IgD-negative memory B cell (primary cell): Measurements from ENCODE around the gene TBX1. TPM values are rescaled to one million over a fixed set of nuclear protein-coding genes. Genes with fewer than 3 reads are reported as not detected.
"Not testable (repeated sequence)": the region's sequence is repeated elsewhere in the genome, so short reads cannot be mapped to it uniquely, and the experiment has no call there.

ENCODE experiments used
- H3K27ac Mint-ChIP-seq, 3 donors: one replicate each; pipeline ENCODE4 v1.8.0; 2020 to 2022; ENCODE audit warnings: mild to moderate bottlenecking in 3 of 3, mixed read lengths in 3 of 3, moderate library complexity in 1 of 3
- H3K27me3 Mint-ChIP-seq: one replicate; pipeline ENCODE4 v1.8.0; 2021; ENCODE audit warnings: mixed read lengths
- H3K36me3 Mint-ChIP-seq: one replicate; pipeline ENCODE4 v1.8.0; 2020; ENCODE audit warnings: mild to moderate bottlenecking, mixed read lengths
- H3K4me1 Mint-ChIP-seq, 3 donors: one replicate each; pipeline ENCODE4 v1.8.0; 2020 to 2022; ENCODE audit warnings: mixed read lengths in 3 of 3, mild to moderate bottlenecking in 1 of 3
- H3K4me3 Mint-ChIP-seq, 4 donors: one replicate each; pipeline ENCODE4 v1.8.0; 2020 to 2022; ENCODE audit warnings: mild to moderate bottlenecking in 4 of 4, mixed read lengths in 4 of 4, moderate library complexity in 3 of 4
- H3K9me3 Mint-ChIP-seq, 3 donors: one replicate each; pipeline ENCODE4 v1.8.0; 2020 to 2021; ENCODE audit warnings: mixed read lengths in 3 of 3, mild to moderate bottlenecking in 1 of 3
- polyA plus RNA-seq: library from polyadenylated mRNA; unstranded; fragments of 300-500 nt; fragmentation: Illumina TruSeq; gene quantifications from one replicate; pipeline ENCODE4 v1.2.3, GENCODE V29; 2021

TBX1 gene
- polyA plus RNA-seq, 1 donor from 2014 or later, result not detected

GRCh38 chr22:19720150-19720827 is 40.3 kb upstream of the TBX1 start:
- Mint-ChIP-seq H3K27ac (no peak overlapping the region), H3K27me3 (peaks cover 48% of the 10 kb centered on the region), H3K9me3 (peaks cover 0 to 1% (median 0%) of the 10 kb centered on the region in 3 donors), H3K4me1 (peaks cover 4 to 12% (median 4%) of the 10 kb centered on the region in 3 donors), H3K4me3 (peak overlapping the region in 3 of 4 donors; percentile 11 to 84 (median 65)), H3K36me3 (no peaks in the 10 kb centered on the region)

- H3K27me3 Mint-ChIP-seq, result peaks cover 48% of the 10 kb centered on the region
These were observed 39.6 kb upstream of the TBX1 start for GRCh38 chr22:19720999-19721329.

DNA sequence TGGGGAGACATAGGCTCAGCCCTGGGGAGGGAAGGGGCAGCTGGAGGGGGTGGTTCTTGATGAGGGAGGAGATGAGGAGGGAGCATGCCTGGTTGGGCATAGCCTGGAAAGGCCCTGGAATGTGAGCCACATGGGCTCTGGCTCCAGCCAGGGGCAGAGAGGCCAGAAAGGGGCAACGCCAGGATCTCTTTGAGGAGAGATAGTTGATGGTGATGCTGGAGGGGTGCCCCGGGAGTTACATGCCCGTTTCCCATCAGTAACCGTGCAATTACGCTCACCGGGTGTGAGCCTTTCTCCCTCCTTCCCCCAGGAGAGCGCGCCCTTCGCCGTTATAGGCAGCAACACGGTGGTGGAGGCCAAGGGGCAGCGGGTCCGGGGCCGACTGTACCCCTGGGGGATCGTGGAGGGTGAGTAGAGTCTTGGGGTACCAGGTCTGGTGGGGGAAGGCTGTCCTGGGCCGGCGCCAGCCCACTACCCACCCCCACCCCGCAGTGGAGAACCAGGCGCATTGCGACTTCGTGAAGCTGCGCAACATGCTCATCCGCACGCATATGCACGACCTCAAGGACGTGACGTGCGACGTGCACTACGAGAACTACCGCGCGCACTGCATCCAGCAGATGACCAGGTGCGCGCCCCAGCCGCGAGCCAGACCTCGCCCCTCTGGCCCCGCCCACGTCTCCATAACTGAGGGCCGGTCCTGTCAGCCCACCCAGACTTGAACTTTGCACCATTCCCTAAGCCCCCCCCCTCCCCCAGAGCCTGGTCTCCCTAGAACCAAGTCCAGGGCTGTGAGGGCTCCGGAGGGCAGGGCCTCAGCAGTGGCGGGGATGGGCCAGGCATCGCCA is 39.0 kb upstream of the TBX1 start:
- Mint-ChIP-seq H3K9me3 (no peaks in the 10 kb centered on the region), H3K4me3 (peak overlapping the region in 1 of 4 donors; percentile 9), H3K27ac (no peak overlapping the region), H3K36me3 (no peaks in the 10 kb centered on the region), H3K27me3 (peaks cover 45% of the 10 kb centered on the region), H3K4me1 (peaks cover 4 to 13% (median 4%) of the 10 kb centered on the region in 3 donors)

More at GRCh38 chr22:19720999-19721329, 39.6 kb upstream of the TBX1 start:
- Mint-ChIP-seq H3K36me3 (no peaks in the 10 kb centered on the region), H3K4me3 (peak overlapping the region in 1 of 4 donors; percentile 11), H3K4me1 (peaks cover 4 to 13% (median 4%) of the 10 kb centered on the region in 3 donors), H3K9me3 (peaks cover 0 to under 1% (median 0%) of the 10 kb centered on the region in 3 donors), H3K27ac (no peak overlapping the region)

DNA sequence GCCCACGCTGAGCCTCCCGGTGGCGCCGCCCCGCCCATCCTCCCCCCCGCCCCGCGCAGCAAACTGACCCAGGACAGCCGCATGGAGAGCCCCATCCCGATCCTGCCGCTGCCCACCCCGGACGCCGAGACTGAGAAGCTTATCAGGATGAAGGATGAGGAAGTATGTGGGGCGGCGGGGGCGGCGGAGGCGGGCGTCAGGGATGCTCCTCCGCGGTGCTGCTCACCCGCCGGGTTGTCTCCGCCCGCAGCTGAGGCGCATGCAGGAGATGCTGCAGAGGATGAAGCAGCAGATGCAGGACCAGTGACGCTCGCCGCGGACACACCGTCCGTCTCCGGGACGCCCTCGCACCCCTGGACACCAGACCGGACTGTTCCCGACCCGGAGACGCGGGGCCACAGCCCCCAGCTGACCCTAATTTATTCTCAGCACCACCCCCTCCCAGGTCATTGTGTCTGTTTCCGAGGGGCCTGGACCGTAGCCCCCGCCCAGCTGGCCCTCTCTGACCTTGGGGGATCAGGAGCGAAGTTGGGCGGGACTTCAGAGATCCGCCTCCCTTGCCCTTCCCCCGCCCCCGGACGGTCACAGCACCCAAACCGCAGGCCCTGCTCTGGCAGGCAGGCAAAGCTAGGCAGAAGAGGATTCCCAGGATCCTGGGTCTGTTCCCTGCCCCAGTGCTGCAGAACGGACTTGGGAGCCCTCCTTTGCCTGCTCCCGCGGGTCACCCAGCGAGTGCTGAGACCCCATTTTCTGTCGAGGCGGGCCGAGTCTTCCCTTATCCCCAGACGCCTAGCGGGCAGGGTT is 38.2 kb upstream of the TBX1 start:
- H3K4me3 Mint-ChIP-seq, result no peak overlapping the region
- H3K4me1 Mint-ChIP-seq, result peaks cover 4 to 13% (median 4%) of the 10 kb centered on the region in 3 donors
- H3K27ac Mint-ChIP-seq, result no peak overlapping the region
- H3K27me3 Mint-ChIP-seq, result peaks cover 42% of the 10 kb centered on the region
- no peaks in the 10 kb centered on the region for H3K36me3 Mint-ChIP-seq
- H3K9me3 Mint-ChIP-seq, result no peaks in the 10 kb centered on the region

DNA sequence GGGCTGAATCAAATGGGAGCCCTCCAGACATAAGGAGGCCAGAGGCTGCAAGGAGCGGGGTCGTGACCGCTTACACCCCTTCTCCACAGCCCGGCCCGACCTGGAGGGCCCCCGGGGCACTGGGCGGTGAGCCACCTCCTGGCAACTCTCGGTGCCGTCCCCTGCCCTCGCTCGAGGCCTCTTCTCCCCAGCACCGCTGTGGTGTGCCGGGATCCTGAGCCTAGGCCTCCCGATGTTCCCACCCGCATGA is 37.7 kb upstream of the TBX1 start:
- Mint-ChIP-seq H3K9me3 (no peaks in the 10 kb centered on the region), H3K4me3 (peak overlapping the region in 1 of 4 donors; percentile 26), H3K4me1 (peaks cover 4 to 11% (median 4%) of the 10 kb centered on the region in 3 donors), H3K27me3 (peaks cover 40% of the 10 kb centered on the region), H3K27ac (no peak overlapping the region), H3K36me3 (no peaks in the 10 kb centered on the region)

DNA sequence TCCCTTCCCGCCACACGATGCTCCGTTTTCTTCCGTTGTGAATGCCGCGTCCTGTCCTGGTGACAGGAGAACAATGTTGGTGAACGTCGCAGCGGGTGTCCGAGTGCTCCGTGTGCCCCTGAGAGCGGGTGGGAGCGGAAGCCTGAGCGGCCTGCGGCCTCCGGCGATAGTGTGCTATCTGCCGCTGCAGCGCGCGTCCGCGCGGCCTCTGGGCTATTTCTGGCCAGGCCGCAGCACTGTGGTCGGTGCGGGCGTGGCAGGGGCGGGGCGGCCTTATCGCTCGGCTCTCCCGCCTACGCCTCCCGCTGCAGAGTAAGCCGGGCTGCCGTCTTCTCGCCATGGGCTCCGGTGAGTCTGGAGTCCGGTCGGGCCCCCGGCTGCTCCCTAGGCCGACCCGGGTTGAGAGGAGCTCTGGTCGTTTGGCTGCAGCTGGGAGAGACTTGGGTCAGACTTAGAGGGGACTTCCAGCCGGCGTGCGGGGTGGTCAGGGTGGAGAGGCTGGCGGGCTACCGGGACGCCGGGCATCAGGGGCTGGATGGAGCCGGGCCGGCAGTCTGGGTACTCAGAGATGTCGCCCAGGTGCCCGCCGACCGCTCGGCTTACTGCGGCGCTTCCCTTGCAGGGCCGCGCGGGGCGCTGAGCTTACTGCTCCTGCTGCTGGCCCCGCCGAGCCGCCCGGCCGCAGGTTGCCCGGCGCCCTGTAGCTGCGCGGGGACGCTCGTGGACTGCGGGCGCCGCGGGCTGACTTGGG is 37.2 kb upstream of the TBX1 start, which contains the start of gene GP1BB:
Gene GP1BB, plus strand, starts transcription at position 308 of the 751 bp plus-strand sequence. Its CDS starts 31 bp downstream, at position 339.
- Mint-ChIP-seq H3K27ac (no peak within 1 kb of the TSS), H3K36me3 (no peaks in the 10 kb centered on the region), H3K9me3 (no peaks in the 10 kb centered on the region), H3K4me1 (peaks cover 4 to 11% (median 4%) of the 10 kb centered on the region in 3 donors), H3K27me3 (peaks cover 40% of the 10 kb centered on the region), H3K4me3 (peak within 1 kb of the TSS in 2 of 4 donors; percentile 26 to 51)

GRCh38 chr22:19723983-19724827 is 36.4 kb upstream of the TBX1 start:
- peak overlapping the region in 3 of 4 donors; percentile 60 to 72 (median 72) for H3K4me3 Mint-ChIP-seq
- peak overlapping the region in 1 of 3 donors; percentile 44 for H3K27ac Mint-ChIP-seq
- no peaks in the 10 kb centered on the region for H3K9me3 Mint-ChIP-seq
- H3K36me3 Mint-ChIP-seq, result no peaks in the 10 kb centered on the region
- H3K27me3 Mint-ChIP-seq, result peaks cover 38% of the 10 kb centered on the region
- H3K4me1 Mint-ChIP-seq, result peaks cover 3 to 10% (median 4%) of the 10 kb centered on the region in 3 donors

DNA sequence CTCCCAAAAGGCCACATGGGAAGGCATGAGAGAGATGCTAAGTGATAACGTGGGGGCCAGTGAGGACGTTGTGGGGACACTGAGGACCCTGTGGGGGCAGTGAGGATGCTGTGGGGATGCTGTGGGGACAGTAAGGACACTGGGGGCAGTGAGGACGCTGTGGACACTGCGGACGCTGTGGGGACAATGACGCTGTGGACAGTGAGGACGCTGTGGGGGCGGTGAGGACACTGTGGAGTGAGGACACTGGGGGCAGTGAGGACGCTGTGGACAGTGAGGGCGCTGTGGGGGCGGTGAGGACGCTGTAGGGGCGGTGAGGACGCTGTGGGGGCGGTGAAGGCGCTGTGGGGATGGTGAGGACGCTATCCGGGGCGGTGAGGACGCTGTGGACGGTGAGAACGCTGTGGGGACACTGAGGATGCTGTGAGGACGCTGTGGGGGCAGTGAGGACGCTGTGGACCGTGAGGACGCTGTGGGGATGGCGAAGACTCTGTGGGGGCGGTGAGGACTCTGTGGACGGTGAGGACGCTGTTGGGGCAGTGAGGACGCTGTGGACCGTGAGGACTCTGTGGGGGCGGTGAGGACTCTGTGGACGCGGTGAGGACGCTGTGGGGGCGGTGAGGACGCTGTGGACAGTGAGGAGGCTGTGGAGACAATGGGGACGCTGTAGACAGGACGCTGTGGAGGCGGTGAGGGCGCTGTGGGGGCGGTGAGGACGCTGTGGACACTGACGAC is 35.5 kb upstream of the TBX1 start:
- H3K27me3 Mint-ChIP-seq, result peaks cover 31% of the 10 kb centered on the region
- peak overlapping the region in 1 of 4 donors; percentile 72 for H3K4me3 Mint-ChIP-seq
- peaks cover 0 to 8% (median 4%) of the 10 kb centered on the region in 3 donors for H3K4me1 Mint-ChIP-seq
- no peaks in the 10 kb centered on the region for H3K36me3 Mint-ChIP-seq
- H3K27ac Mint-ChIP-seq, result peak overlapping the region in 2 of 3 donors; percentile 16 to 44
- H3K9me3 Mint-ChIP-seq, result no peaks in the 10 kb centered on the region

- H3K4me1 Mint-ChIP-seq, H3K9me3 Mint-ChIP-seq, H3K4me3 Mint-ChIP-seq, H3K36me3 Mint-ChIP-seq, H3K27ac Mint-ChIP-seq: not testable (repeated sequence)
- H3K27me3 Mint-ChIP-seq, result peaks cover 21% of the 10 kb centered on the region
These were observed 34.4 kb upstream of the TBX1 start for GRCh38 chr22:19726064-19726788.

DNA sequence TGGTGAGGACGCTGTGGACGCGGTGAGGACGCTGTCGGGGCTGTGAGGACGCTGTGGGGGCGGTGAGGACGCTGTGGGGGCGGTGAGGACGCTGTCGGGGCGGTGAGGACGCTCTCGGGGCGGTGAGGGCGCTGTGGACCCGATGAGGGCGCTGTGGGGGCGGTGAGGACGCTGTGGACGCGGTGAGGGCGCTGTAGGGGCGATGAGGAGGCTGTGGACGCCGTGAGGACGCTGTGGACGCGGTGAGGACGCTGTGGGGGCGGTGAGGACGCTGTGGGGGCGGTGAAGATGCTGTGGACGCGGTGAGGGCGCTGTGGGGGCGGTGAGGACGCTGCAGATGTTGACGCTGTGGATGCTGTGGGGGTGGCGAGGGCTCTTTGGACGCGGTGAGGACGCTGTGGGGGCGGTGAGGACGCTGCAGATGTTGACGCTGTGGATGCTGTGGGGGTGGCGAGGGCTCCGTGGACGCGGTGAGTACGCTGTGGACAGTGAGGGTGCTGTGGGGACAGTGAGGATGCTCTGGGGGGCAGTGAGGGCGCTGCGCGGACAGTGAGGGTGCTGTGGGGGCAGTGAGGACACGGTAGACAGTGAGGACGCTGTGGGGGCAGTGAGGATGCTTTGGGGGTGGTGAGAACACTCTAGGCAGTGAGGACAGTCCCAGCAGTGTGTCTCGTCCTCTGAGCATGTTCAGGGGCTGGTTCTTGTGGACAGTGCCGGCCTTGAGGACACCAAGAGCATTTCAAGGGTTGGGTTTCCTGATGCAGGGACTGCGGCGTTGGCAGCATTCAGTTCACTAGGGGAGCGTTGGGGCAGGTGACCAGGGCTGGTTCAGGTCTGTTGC is 33.0 kb upstream of the TBX1 start:
- Mint-ChIP-seq H3K36me3 (no peaks in the 10 kb centered on the region), H3K4me1 (peaks cover 0 to 9% (median 6%) of the 10 kb centered on the region in 3 donors), H3K27me3 (peaks cover 17% of the 10 kb centered on the region), H3K9me3 (no peaks in the 10 kb centered on the region), H3K27ac (no peak overlapping the region), H3K4me3 (no peak overlapping the region)

DNA sequence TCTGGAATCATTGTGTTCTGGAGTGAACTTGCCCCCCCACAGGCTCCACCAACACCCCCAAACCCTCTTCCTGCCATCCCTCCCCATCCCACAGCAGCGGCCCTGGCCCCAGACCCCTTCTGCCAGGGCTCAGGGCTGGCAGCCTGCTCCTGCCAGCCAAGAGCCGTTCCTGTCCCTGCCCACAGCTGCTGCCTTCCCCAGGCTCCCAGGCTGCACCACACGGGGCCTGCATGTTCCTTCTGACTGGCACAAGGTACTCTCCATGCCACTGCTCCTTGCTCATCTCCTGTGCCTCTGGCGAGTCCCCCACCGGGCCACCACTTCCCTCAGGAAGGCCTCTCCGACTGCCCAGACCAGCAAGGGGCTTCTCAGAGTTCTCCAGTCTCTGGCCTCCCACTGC is 32.3 kb upstream of the TBX1 start:
- no peak overlapping the region for H3K4me3 Mint-ChIP-seq
- peaks cover 11% of the 10 kb centered on the region for H3K27me3 Mint-ChIP-seq
- peaks cover 0 to 9% (median 4%) of the 10 kb centered on the region in 3 donors for H3K4me1 Mint-ChIP-seq
- H3K36me3 Mint-ChIP-seq, result no peaks in the 10 kb centered on the region
- H3K27ac Mint-ChIP-seq, result no peak overlapping the region
- no peaks in the 10 kb centered on the region for H3K9me3 Mint-ChIP-seq

DNA sequence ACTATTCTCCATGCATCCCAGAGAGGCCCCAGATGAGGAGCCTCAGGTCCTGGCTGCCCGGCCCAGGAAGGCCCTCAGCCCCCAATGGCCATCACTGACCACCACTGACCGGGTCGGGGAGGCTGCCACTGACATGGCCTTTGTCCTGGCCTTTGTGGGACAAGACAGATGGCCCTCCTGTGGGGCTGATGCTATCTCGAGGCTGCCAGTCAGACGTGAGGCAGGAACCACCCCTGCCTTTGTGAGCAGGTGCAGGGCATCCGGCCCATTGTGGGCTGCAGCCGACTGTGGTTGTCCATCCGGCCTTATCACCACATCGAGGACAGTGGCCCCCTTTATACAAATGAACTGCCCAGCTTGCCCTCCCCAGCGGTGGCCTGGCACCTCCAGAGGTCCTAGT is 31.7 kb upstream of the TBX1 start:
- Mint-ChIP-seq H3K27me3 (peaks cover 10% of the 10 kb centered on the region), H3K4me3 (peak overlapping the region in 1 of 4 donors; percentile 33), H3K9me3 (no peaks in the 10 kb centered on the region)

More for the DNA sequence above, 31.7 kb upstream of the TBX1 start:
- Mint-ChIP-seq H3K36me3 (no peaks in the 10 kb centered on the region), H3K4me1 (peaks cover 0 to 9% (median 4%) of the 10 kb centered on the region in 3 donors), H3K27ac (no peak overlapping the region)
